Measurements from ENCODE around the gene SCUBE1.

The SCUBE1 gene

GRCh38 chr22:43201486-43202219 is 141.5 kb downstream of the SCUBE1 start:
- WGBS (ENCODE audit: insufficient coverage, insufficient read length) = no CpG with 5 or more reads among the region's 26 CpGs
- peaks cover 7% of the 10 kb centered on the region; the same call in 1 of the 2 replicates for H3K4me1 ChIP-seq (ENCODE audit: control insufficient read depth, insufficient read depth, low read length)

DNA sequence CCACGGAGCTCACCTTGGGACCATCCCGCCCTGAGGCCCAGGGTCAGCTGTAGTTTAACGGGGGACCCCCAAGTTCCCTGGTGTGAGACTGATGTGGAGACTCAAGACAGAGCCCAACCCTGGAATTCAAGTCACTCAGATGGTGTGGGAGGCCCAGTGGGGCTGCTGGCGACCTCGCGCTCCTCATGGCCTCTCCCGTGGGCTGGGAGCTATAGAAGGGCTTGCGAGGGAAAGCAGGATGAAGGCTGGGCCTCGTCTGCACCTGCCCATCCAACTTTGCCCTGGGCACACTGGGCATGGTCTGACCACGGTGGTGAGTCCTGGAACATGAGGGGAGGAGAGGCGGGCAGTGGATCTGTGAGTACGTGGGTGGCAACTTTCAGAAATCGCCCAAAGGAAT is 142.6 kb downstream of the SCUBE1 start:
- Histone ChIP-seq H3K9me3 (ENCODE audit: control insufficient read depth, insufficient read depth, low read length) (no peaks in the 10 kb centered on the region), H3K27ac (ENCODE audit: low read length) (no peak overlapping the region), H3K4me1 (ENCODE audit: control insufficient read depth, insufficient read depth, low read length) (peaks cover 7% of the 10 kb centered on the region; the same call in 1 of the 2 replicates), H3K36me3 (ENCODE audit: control insufficient read depth, insufficient read depth, low read length) (no peaks in the 10 kb centered on the region), H3K4me3 (ENCODE audit: low read length) (no peak overlapping the region), H3K27me3 (ENCODE audit: control insufficient read depth, insufficient read depth, low read length) (no peaks in the 10 kb centered on the region)
- no peak for DNase-seq (ENCODE audit: low read depth, low spot score)
- WGBS (ENCODE audit: insufficient coverage, insufficient read length) = no CpG with 5 or more reads among the region's 13 CpGs

More at GRCh38 chr22:43201486-43202219, 141.5 kb downstream of the SCUBE1 start:
- H3K4me3 ChIP-seq (ENCODE audit: low read length) = no peak overlapping the region
- H3K27ac ChIP-seq (ENCODE audit: low read length) = no peak overlapping the region
- H3K9me3 ChIP-seq (ENCODE audit: control insufficient read depth, insufficient read depth, low read length) = no peaks in the 10 kb centered on the region
- H3K27me3 ChIP-seq (ENCODE audit: control insufficient read depth, insufficient read depth, low read length) = no peaks in the 10 kb centered on the region
- DNase-seq (ENCODE audit: low read depth, low spot score) = no peak
- H3K36me3 ChIP-seq (ENCODE audit: control insufficient read depth, insufficient read depth, low read length) = no peaks in the 10 kb centered on the region

GRCh38 chr22:43200031-43200430 is 143.1 kb downstream of the SCUBE1 start:
- Histone ChIP-seq H3K9me3 (ENCODE audit: control insufficient read depth, insufficient read depth, low read length) (no peaks in the 10 kb centered on the region), H3K4me1 (ENCODE audit: control insufficient read depth, insufficient read depth, low read length) (peaks cover 7% of the 10 kb centered on the region; the same call in 1 of the 2 replicates), H3K36me3 (ENCODE audit: control insufficient read depth, insufficient read depth, low read length) (no peaks in the 10 kb centered on the region), H3K27ac (ENCODE audit: low read length) (no peak overlapping the region), H3K27me3 (ENCODE audit: control insufficient read depth, insufficient read depth, low read length) (no peaks in the 10 kb centered on the region), H3K4me3 (ENCODE audit: low read length) (no peak overlapping the region)
- no CpG with 5 or more reads among the region's 17 CpGs for WGBS (ENCODE audit: insufficient coverage, insufficient read length)
- no peak for DNase-seq (ENCODE audit: low read depth, low spot score)

DNA sequence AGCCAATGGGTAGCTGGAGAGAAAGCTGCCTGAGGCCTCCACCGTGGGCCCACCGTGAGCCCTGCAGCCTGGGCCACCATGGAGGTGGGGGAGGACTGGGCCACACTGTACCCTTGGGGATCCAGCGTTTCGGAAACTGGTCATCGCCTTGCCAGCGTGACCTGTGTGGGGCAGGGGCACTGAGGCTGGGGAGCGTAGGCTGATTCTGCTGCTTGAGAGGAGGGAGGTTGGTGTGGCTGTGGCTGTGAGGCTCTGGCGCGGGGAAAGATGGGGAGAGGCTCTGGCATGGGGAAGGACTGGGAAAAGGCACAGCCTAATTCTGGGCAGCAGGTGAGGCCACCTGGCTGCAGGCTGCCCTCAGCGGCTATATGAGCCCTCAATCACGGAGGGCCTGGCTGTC is 143.6 kb downstream of the SCUBE1 start:
- WGBS (ENCODE audit: insufficient coverage, insufficient read length) = no CpG with 5 or more reads among the region's 11 CpGs
- Histone ChIP-seq H3K27ac (ENCODE audit: low read length) (no peak overlapping the region), H3K36me3 (ENCODE audit: control insufficient read depth, insufficient read depth, low read length) (no peaks in the 10 kb centered on the region), H3K27me3 (ENCODE audit: control insufficient read depth, insufficient read depth, low read length) (no peaks in the 10 kb centered on the region), H3K4me1 (ENCODE audit: control insufficient read depth, insufficient read depth, low read length) (peaks cover 7% of the 10 kb centered on the region; the same call in 1 of the 2 replicates), H3K9me3 (ENCODE audit: control insufficient read depth, insufficient read depth, low read length) (no peaks in the 10 kb centered on the region), H3K4me3 (ENCODE audit: low read length) (no peak overlapping the region)
- no peak for DNase-seq (ENCODE audit: low read depth, low spot score)

GRCh38 chr22:43198936-43199335 is 144.2 kb downstream of the SCUBE1 start:
- Histone ChIP-seq H3K27ac (ENCODE audit: low read length) (no peak overlapping the region), H3K9me3 (ENCODE audit: control insufficient read depth, insufficient read depth, low read length) (no peaks in the 10 kb centered on the region), H3K27me3 (ENCODE audit: control insufficient read depth, insufficient read depth, low read length) (no peaks in the 10 kb centered on the region), H3K4me1 (ENCODE audit: control insufficient read depth, insufficient read depth, low read length) (peaks cover 7% of the 10 kb centered on the region; the same call in 1 of the 2 replicates), H3K4me3 (ENCODE audit: low read length) (no peak overlapping the region), H3K36me3 (ENCODE audit: control insufficient read depth, insufficient read depth, low read length) (no peaks in the 10 kb centered on the region)
- no CpG with 5 or more reads among the region's 9 CpGs for WGBS (ENCODE audit: insufficient coverage, insufficient read length)
- DNase-seq (ENCODE audit: low read depth, low spot score) = no peak

DNA sequence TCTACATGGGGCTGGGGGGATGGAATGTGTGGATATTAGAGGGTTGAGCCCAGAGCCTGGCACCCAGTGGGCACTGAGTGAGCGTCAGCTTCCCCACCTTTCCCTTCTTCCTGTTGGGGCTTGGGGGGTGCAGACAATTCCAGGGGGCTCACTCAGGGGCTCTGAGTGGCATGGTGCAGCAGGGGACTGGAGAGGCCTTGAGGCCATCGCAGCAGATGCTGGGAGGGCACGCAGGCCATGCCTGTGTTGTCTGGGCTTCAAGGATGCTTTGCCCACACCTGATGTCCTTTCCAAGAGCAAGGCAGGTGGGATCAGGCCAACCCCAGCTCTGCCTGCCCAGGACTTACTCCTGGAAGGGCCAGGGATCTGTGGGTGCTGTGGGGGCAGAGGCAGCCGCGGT is 145.0 kb downstream of the SCUBE1 start:
- Histone ChIP-seq H3K9me3 (ENCODE audit: control insufficient read depth, insufficient read depth, low read length) (no peaks in the 10 kb centered on the region), H3K4me3 (ENCODE audit: low read length) (no peak overlapping the region), H3K36me3 (ENCODE audit: control insufficient read depth, insufficient read depth, low read length) (no peaks in the 10 kb centered on the region), H3K4me1 (ENCODE audit: control insufficient read depth, insufficient read depth, low read length) (peaks cover 4% of the 10 kb centered on the region; the same call in 1 of the 2 replicates), H3K27me3 (ENCODE audit: control insufficient read depth, insufficient read depth, low read length) (no peaks in the 10 kb centered on the region), H3K27ac (ENCODE audit: low read length) (no peak overlapping the region)
- no CpG with 5 or more reads among the region's 5 CpGs for WGBS (ENCODE audit: insufficient coverage, insufficient read length)
- DNase-seq (ENCODE audit: low read depth, low spot score) = no peak

GRCh38 chr22:43197271-43197941 is 145.8 kb downstream of the SCUBE1 start:
- no CpG with 5 or more reads among the region's 22 CpGs for WGBS (ENCODE audit: insufficient coverage, insufficient read length)

GRCh38 chr22:43191831-43192230 is 151.3 kb downstream of the SCUBE1 start:
- no peaks in the 10 kb centered on the region for H3K9me3 ChIP-seq (ENCODE audit: control insufficient read depth, insufficient read depth, low read length)
- no peak overlapping the region for H3K4me3 ChIP-seq (ENCODE audit: low read length)
- no peaks in the 10 kb centered on the region for H3K27me3 ChIP-seq (ENCODE audit: control insufficient read depth, insufficient read depth, low read length)
- H3K36me3 ChIP-seq (ENCODE audit: control insufficient read depth, insufficient read depth, low read length) = no peaks in the 10 kb centered on the region
- no peak for DNase-seq (ENCODE audit: low read depth, low spot score)
- no peak overlapping the region for H3K27ac ChIP-seq (ENCODE audit: low read length)
- H3K4me1 ChIP-seq (ENCODE audit: control insufficient read depth, insufficient read depth, low read length) = no peaks in the 10 kb centered on the region

More at GRCh38 chr22:43197271-43197941, 145.8 kb downstream of the SCUBE1 start:
- H3K27me3 ChIP-seq (ENCODE audit: control insufficient read depth, insufficient read depth, low read length) = no peaks in the 10 kb centered on the region
- DNase-seq (ENCODE audit: low read depth, low spot score) = no peak
- H3K27ac ChIP-seq (ENCODE audit: low read length) = no peak overlapping the region
- H3K4me3 ChIP-seq (ENCODE audit: low read length) = no peak overlapping the region
- H3K4me1 ChIP-seq (ENCODE audit: control insufficient read depth, insufficient read depth, low read length) = 0 out of 2 replicates have a peak, but pooled peaks cover 2% of the 10 kb centered on the region
- no peaks in the 10 kb centered on the region for H3K36me3 ChIP-seq (ENCODE audit: control insufficient read depth, insufficient read depth, low read length)
- no peaks in the 10 kb centered on the region for H3K9me3 ChIP-seq (ENCODE audit: control insufficient read depth, insufficient read depth, low read length)

GRCh38 chr22:43188829-43189545 is 154.2 kb downstream of the SCUBE1 start:
- WGBS (ENCODE audit: insufficient coverage, insufficient read length) = no CpG with 5 or more reads among the region's 5 CpGs
- H3K27me3 ChIP-seq (ENCODE audit: control insufficient read depth, insufficient read depth, low read length) = no peaks in the 10 kb centered on the region
- DNase-seq (ENCODE audit: low read depth, low spot score) = no peak
- H3K36me3 ChIP-seq (ENCODE audit: control insufficient read depth, insufficient read depth, low read length) = no peaks in the 10 kb centered on the region
- no peaks in the 10 kb centered on the region for H3K9me3 ChIP-seq (ENCODE audit: control insufficient read depth, insufficient read depth, low read length)
- no peak overlapping the region for H3K27ac ChIP-seq (ENCODE audit: low read length)
- H3K4me1 ChIP-seq (ENCODE audit: control insufficient read depth, insufficient read depth, low read length) = peaks cover 4% of the 10 kb centered on the region
- no peak overlapping the region for H3K4me3 ChIP-seq (ENCODE audit: low read length)

Measured in iPS DF 6.9 (cell line).